ENCODE data around the gene OPA1. TPM values are rescaled to one million over a fixed set of nuclear protein-coding genes. Genes with fewer than 3 reads are reported as not detected.

Gene OPA1
- total and polyA plus RNA-seq, 2 of the 4 experiments (the other 2 are of a cell fraction): 17.8 to 73.7 TPM

- Histone ChIP-seq H4K5ac (ENCODE audit: low read depth, low read length) (no peak overlapping the region), H3K56ac (ENCODE audit: extremely low read depth, insufficient read depth, low read length) (no peak overlapping the region), H4K8ac (ENCODE audit: low read depth in 2 of 2, low read length in 2 of 2) (no peak overlapping the region), H3K23ac (ENCODE audit: low read depth, low read length) (no peak overlapping the region), H3K9me3 (ENCODE audit: control insufficient read depth, insufficient read depth, low read length) (no peaks in the 10 kb centered on the region), H4K20me1 (ENCODE audit: insufficient read depth, low read length) (no peaks in the 10 kb centered on the region), H3K4me1 (ENCODE audit: control insufficient read depth, insufficient read depth, low read length) (no peaks in the 10 kb centered on the region), H2AK9ac (replicated peaks; ENCODE audit: low read depth, low read length, poor library complexity) (no peak overlapping the region), H3K14ac (replicated peaks; ENCODE audit: low read depth, low read length) (no peak overlapping the region), H3K9ac (ENCODE audit: low read depth, low read length) (no peak overlapping the region), H3K36me3 (ENCODE audit: control insufficient read depth, insufficient read depth, low read length) (no peaks in the 10 kb centered on the region), H2AK5ac (ENCODE audit: low read depth, low read length) (no peak overlapping the region), H3K18ac (ENCODE audit: low read depth, low read length) (no peak overlapping the region), H3K4ac (ENCODE audit: low read depth, low read length) (no peak overlapping the region), H3K4me3 (ENCODE audit: insufficient read depth, low read depth, low read length) (no peak overlapping the region), H3K79me1 (ENCODE audit: low read depth in 1 of 2, low read length in 2 of 2) (no peaks in the 10 kb centered on the region), H2BK120ac (ENCODE audit: low read depth, low read length) (no peak overlapping the region), H3K4me2 (ENCODE audit: low read depth, low read length) (no peak overlapping the region), H2AFZ (replicated peaks; ENCODE audit: low read length, poor library complexity) (no peak overlapping the region), H2BK15ac (ENCODE audit: low read depth, low read length) (no peak overlapping the region), H3K9me1 (ENCODE audit: insufficient read depth, low read length) (no peaks in the 10 kb centered on the region), H4K91ac (ENCODE audit: insufficient read depth, low read depth, low read length) (no peak overlapping the region), H2BK20ac (ENCODE audit: low read depth, low read length) (no peak overlapping the region), H3K27ac (ENCODE audit: insufficient read depth, low read length) (no peak overlapping the region), H3K27me3 (ENCODE audit: control insufficient read depth, insufficient read depth, low read length) (no peaks in the 10 kb centered on the region; the same call in 1 of the 2 replicates), H2BK5ac (ENCODE audit: low read depth, low read length, poor library complexity, severe bottlenecking) (no peak overlapping the region)
- ATAC-seq (ENCODE audit: low read depth) (no peak), DNase-seq (no peak)
- intact Hi-C loops (cut with micrococcal nuclease) (loop anchor here (5.0 kb wide), 2 partner anchors 531 to 656 kb away; partner anchors contain the start of gene MB21D2), in situ Hi-C loops (cut with MboI; ENCODE audit: low sequenced_read_pairs) (loop anchor here (5.0 to 10.0 kb wide), 3 partner anchors 761 to 1109 kb away; no protein-coding TSS in a partner anchor), dilution Hi-C loops (cut with HindIII; ENCODE audit: low sequenced_read_pairs, unreplicated experiment) (no loop called here)
- 88% methylated on average over 1 of the region's 4 CpGs; no CpG with 5 or more reads in 1 of the 2 experiments for WGBS, 2 experiments (ENCODE audit: extremely low coverage in 2 of 2, insufficient read length in 1 of 2)
- ChIA-PET CTCF (interaction anchor here (0.6 to 1.7 kb wide), 4 partner anchors 11 to 761 kb away, joined by 3 to 7 read pairs (median 5); no protein-coding TSS in a partner anchor), POLR2A (ENCODE audit: unreplicated experiment) (no interaction called here)
- TF ChIP-seq, protein P1, sequence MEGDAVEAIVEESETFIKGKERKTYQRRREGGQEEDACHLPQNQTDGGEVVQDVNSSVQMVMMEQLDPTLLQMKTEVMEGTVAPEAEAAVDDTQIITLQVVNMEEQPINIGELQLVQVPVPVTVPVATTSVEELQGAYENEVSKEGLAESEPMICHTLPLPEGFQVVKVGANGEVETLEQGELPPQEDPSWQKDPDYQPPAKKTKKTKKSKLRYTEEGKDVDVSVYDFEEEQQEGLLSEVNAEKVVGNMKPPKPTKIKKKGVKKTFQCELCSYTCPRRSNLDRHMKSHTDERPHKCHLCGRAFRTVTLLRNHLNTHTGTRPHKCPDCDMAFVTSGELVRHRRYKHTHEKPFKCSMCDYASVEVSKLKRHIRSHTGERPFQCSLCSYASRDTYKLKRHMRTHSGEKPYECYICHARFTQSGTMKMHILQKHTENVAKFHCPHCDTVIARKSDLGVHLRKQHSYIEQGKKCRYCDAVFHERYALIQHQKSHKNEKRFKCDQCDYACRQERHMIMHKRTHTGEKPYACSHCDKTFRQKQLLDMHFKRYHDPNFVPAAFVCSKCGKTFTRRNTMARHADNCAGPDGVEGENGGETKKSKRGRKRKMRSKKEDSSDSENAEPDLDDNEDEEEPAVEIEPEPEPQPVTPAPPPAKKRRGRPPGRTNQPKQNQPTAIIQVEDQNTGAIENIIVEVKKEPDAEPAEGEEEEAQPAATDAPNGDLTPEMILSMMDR (conservative IDR thresholded peaks at IDR 0.05; ENCODE audit: low read depth, low read length): no peak
- TF ChIP-seq NFE2L2 (IDR thresholded peaks at IDR 0.05; ENCODE audit: low read depth, low read length) (no peak), RCOR1 (IDR thresholded peaks at IDR 0.05; ENCODE audit: insufficient replicate concordance, low read length) (no peak), RAD21 (IDR thresholded peaks at IDR 0.05; ENCODE audit: low read length) (no peak), SMC3 (IDR thresholded peaks at IDR 0.05; ENCODE audit: low read depth, low read length) (no peak), FOS (IDR thresholded peaks at IDR 0.05; ENCODE audit: low read depth, low read length) (no peak)
- no TSS peak for BruUV-seq (replicated peaks)
Observed at GRCh38 chr3:193573403-193574191, 19.4 kb upstream of the OPA1 start.
